ENCODE results near the gene POU2F3. TPM values are rescaled to one million over a fixed set of nuclear protein-coding genes. Genes with fewer than 3 reads are reported as not detected.

The POU2F3 gene
- total and polyA plus RNA-seq, 11 donors, result 0.15 TPM; not detected in 10

DNA sequence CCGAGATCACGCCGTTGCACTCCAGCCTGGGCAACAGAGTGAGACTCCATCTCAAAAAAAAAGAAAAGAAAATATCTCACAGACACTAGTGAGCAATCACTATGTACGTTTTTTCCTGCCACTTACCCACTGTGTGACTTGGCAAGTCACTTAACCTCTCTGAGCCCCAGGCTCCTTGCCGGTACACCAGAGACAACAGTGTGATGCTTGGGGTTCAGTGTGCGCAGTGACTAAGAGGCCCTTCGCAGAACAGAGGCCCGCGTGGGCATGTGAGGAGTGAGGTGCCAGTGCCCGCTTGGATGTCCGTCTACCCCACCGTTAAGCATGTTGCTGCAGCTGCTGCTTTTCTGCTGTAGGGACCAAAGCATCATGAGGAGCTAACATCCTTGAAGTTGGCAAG lies 22.4 kb upstream of the POU2F3 start:
- H3K36me3 ChIP-seq, result peaks cover 0 to 25% (median 0%) of the 10 kb centered on the region in 9 donors
- H3K27me3 ChIP-seq, result no peaks in the 10 kb centered on the region
- peak in 1 of 5 donors; percentile 39 for DNase-seq
- H3K9me3 ChIP-seq, result no peaks in the 10 kb centered on the region
- H3K4me3 ChIP-seq, result no peak overlapping the region
- H3K4me1 ChIP-seq, result peaks cover 0 to 91% (median 47%) of the 10 kb centered on the region in 12 donors
- no peak for ATAC-seq
- H3K27ac ChIP-seq, result peak overlapping the region in 7 of 12 donors; percentile 42 to 77 (median 65)
- 80 to 88% (median 84%) methylated on average over 12 of the region's 12 CpGs for WGBS, 4 donors
- TF ChIP-seq, protein P1, sequence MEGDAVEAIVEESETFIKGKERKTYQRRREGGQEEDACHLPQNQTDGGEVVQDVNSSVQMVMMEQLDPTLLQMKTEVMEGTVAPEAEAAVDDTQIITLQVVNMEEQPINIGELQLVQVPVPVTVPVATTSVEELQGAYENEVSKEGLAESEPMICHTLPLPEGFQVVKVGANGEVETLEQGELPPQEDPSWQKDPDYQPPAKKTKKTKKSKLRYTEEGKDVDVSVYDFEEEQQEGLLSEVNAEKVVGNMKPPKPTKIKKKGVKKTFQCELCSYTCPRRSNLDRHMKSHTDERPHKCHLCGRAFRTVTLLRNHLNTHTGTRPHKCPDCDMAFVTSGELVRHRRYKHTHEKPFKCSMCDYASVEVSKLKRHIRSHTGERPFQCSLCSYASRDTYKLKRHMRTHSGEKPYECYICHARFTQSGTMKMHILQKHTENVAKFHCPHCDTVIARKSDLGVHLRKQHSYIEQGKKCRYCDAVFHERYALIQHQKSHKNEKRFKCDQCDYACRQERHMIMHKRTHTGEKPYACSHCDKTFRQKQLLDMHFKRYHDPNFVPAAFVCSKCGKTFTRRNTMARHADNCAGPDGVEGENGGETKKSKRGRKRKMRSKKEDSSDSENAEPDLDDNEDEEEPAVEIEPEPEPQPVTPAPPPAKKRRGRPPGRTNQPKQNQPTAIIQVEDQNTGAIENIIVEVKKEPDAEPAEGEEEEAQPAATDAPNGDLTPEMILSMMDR (IDR thresholded peaks at IDR 0.05), result no peak
- no peak for TF ChIP-seq POLR2A (IDR thresholded peaks at IDR 0.05)
- intact Hi-C loops (cut with DNase I), result loop anchor here in 2 of 10 donors (5.0 kb wide), 1 partner anchor 35 kb away; no protein-coding TSS in a partner anchor

- Histone ChIP-seq H3K27me3 (no peaks in the 10 kb centered on the region), H3K36me3 (peaks cover 0 to 25% (median 0%) of the 10 kb centered on the region in 9 donors), H3K9me3 (no peaks in the 10 kb centered on the region), H3K27ac (peak overlapping the region in 10 of 12 donors; percentile 27 to 77 (median 60)), H3K4me3 (no peak overlapping the region), H3K4me1 (peaks cover 0 to 87% (median 47%) of the 10 kb centered on the region in 12 donors)
- WGBS, 4 donors, result 60 to 72% (median 70%) methylated on average over 11 to 12 of the region's 12 CpGs
- ATAC-seq (peak in 2 of 4 donors; percentile 19 to 43), DNase-seq (peak in 1 of 5 donors; percentile 63)
- TF ChIP-seq, protein P1 (IDR thresholded peaks at IDR 0.05), result no peak
- no peak for TF ChIP-seq POLR2A (IDR thresholded peaks at IDR 0.05)
- intact Hi-C loops (cut with DNase I), result loop anchor here in 2 of 10 donors (5.0 kb wide), 1 partner anchor 36 kb away; no protein-coding TSS in a partner anchor
These were observed 21.8 kb upstream of the POU2F3 start for GRCh38 chr11:120217941-120218694.

GRCh38 chr11:120218695-120219033 lies 21.3 kb upstream of the POU2F3 start:
- WGBS, 4 donors, result 54 to 73% (median 58%) methylated on average over 10 of the region's 10 CpGs
- intact Hi-C loops (cut with DNase I), result loop anchor here in 2 of 10 donors (5.0 kb wide), 1 partner anchor 36 kb away; no protein-coding TSS in a partner anchor
- Histone ChIP-seq H3K27me3 (no peaks in the 10 kb centered on the region), H3K4me1 (peaks cover 0 to 88% (median 49%) of the 10 kb centered on the region in 12 donors), H3K27ac (peak overlapping the region in 9 of 12 donors; percentile 27 to 77 (median 64)), H3K9me3 (no peaks in the 10 kb centered on the region), H3K4me3 (peak overlapping the region in 1 of 12 donors; percentile 2), H3K36me3 (peaks cover 0 to 25% (median 0%) of the 10 kb centered on the region in 9 donors)
- DNase-seq (no peak), ATAC-seq (no peak)
- TF ChIP-seq POLR2A (IDR thresholded peaks at IDR 0.05), result no peak
- TF ChIP-seq, protein P1 (IDR thresholded peaks at IDR 0.05), result no peak

Measured in heart left ventricle (tissue), 16 donors.